ENCODE data around the gene IL4I1.

IL4I1 gene

DNA sequence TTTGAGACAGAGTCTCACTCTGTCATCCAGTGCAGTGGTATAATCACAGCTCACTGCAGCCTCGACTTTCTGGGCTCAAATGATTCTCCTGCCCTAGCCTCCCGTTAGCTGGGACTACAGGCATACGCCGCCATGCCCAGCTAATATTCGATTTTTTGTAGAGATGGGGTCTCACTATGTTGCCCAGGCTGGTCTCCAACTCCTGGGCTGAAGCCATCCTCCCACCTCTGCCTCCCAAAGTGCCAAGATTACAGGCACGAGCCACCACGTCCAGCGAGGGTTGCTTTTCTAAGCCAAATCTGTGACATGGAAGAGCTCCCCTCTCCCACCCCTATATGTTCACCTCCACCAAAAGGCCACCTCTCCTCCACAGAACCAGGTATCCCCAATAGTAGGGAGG lies 21.4 kb upstream of the IL4I1 start:
- Histone ChIP-seq H3K27me3 (replicated peaks; ENCODE audit: insufficient read depth, low read length) (no peaks in the 10 kb centered on the region), H3K36me3 (replicated peaks; ENCODE audit: insufficient read depth, low read length) (peaks cover 6% of the 10 kb centered on the region; the same call in 1 of the 2 replicates), H3K9me3 (replicated peaks; ENCODE audit: insufficient read depth, low read length) (no peaks in the 10 kb centered on the region), H3K4me3 (ENCODE audit: low read length) (no peak overlapping the region), H3K4me1 (ENCODE audit: low read length) (no peaks in the 10 kb centered on the region), H3K9ac (ENCODE audit: low read length) (no peak overlapping the region), H3K27ac (ENCODE audit: low read length) (no peak overlapping the region), H2AFZ (ENCODE audit: low read length) (no peak overlapping the region), H3K4me2 (ENCODE audit: low read depth, low read length) (no peak overlapping the region), H3K9me2 (replicated peaks; ENCODE audit: insufficient read depth, low read length) (no peaks in the 10 kb centered on the region), H4K20me1 (ENCODE audit: insufficient read depth, low read length) (peaks cover 12% of the 10 kb centered on the region; the same call in 1 of the 2 replicates), H3F3A (ENCODE audit: insufficient read depth, low read length) (no peaks in the 10 kb centered on the region), H3K79me2 (ENCODE audit: low read length) (peaks cover 95% of the 10 kb centered on the region)
- no peak for DNase-seq
- TF ChIP-seq, protein P1, sequence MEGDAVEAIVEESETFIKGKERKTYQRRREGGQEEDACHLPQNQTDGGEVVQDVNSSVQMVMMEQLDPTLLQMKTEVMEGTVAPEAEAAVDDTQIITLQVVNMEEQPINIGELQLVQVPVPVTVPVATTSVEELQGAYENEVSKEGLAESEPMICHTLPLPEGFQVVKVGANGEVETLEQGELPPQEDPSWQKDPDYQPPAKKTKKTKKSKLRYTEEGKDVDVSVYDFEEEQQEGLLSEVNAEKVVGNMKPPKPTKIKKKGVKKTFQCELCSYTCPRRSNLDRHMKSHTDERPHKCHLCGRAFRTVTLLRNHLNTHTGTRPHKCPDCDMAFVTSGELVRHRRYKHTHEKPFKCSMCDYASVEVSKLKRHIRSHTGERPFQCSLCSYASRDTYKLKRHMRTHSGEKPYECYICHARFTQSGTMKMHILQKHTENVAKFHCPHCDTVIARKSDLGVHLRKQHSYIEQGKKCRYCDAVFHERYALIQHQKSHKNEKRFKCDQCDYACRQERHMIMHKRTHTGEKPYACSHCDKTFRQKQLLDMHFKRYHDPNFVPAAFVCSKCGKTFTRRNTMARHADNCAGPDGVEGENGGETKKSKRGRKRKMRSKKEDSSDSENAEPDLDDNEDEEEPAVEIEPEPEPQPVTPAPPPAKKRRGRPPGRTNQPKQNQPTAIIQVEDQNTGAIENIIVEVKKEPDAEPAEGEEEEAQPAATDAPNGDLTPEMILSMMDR (IDR thresholded peaks at IDR 0.05; ENCODE audit: low read length) = no peak
- TF ChIP-seq EZH2phosphoT487 (IDR thresholded peaks at IDR 0.05; ENCODE audit: low read length) = no peak
- TF ChIP-seq EZH2 (optimal IDR thresholded peaks at IDR 0.05; ENCODE audit: low read depth, low read length) = no peak

- Histone ChIP-seq H2AFZ (ENCODE audit: low read length) (no peak overlapping the region), H3K9me3 (replicated peaks; ENCODE audit: insufficient read depth, low read length) (no peaks in the 10 kb centered on the region), H3K36me3 (replicated peaks; ENCODE audit: insufficient read depth, low read length) (peaks cover 6% of the 10 kb centered on the region; the same call in 1 of the 2 replicates), H3F3A (ENCODE audit: insufficient read depth, low read length) (no peaks in the 10 kb centered on the region), H4K20me1 (ENCODE audit: insufficient read depth, low read length) (peaks cover 12% of the 10 kb centered on the region; the same call in 1 of the 2 replicates), H3K79me2 (ENCODE audit: low read length) (peaks cover 92% of the 10 kb centered on the region), H3K27ac (ENCODE audit: low read length) (no peak overlapping the region), H3K4me2 (ENCODE audit: low read depth, low read length) (no peak overlapping the region), H3K27me3 (replicated peaks; ENCODE audit: insufficient read depth, low read length) (no peaks in the 10 kb centered on the region), H3K9ac (ENCODE audit: low read length) (no peak overlapping the region), H3K9me2 (replicated peaks; ENCODE audit: insufficient read depth, low read length) (no peaks in the 10 kb centered on the region), H3K4me1 (ENCODE audit: low read length) (no peaks in the 10 kb centered on the region), H3K4me3 (ENCODE audit: low read length) (no peak overlapping the region)
- DNase-seq = no peak
- TF ChIP-seq EZH2phosphoT487 (IDR thresholded peaks at IDR 0.05; ENCODE audit: low read length) (no peak), EZH2 (optimal IDR thresholded peaks at IDR 0.05; ENCODE audit: low read depth, low read length) (no peak)
- TF ChIP-seq, protein P1 (IDR thresholded peaks at IDR 0.05; ENCODE audit: low read length) = 0 out of 2 replicates have a peak, but pooled peaks have one; percentile 12
These were observed 20.4 kb upstream of the IL4I1 start for GRCh38 chr19:49916839-49917733.

GRCh38 chr19:49915271-49915670 lies 18.6 kb upstream of the IL4I1 start:
- no peak overlapping the region for H3K9ac ChIP-seq (ENCODE audit: low read length)
- no peak for TF ChIP-seq EZH2 (optimal IDR thresholded peaks at IDR 0.05; ENCODE audit: low read depth, low read length)
- TF ChIP-seq, protein P1 (IDR thresholded peaks at IDR 0.05; ENCODE audit: low read length) = 0 out of 2 replicates have a peak, but pooled peaks have one; percentile 9
- no peak overlapping the region for H3K4me2 ChIP-seq (ENCODE audit: low read depth, low read length)
- no peak for DNase-seq
- peaks cover 9% of the 10 kb centered on the region; the same call in 1 of the 2 replicates for H4K20me1 ChIP-seq (ENCODE audit: insufficient read depth, low read length)
- H3F3A ChIP-seq (ENCODE audit: insufficient read depth, low read length) = no peaks in the 10 kb centered on the region
- H3K27ac ChIP-seq (ENCODE audit: low read length) = no peak overlapping the region
- H3K4me1 ChIP-seq (ENCODE audit: low read length) = no peaks in the 10 kb centered on the region
- H3K79me2 ChIP-seq (ENCODE audit: low read length) = peaks cover 87% of the 10 kb centered on the region
- H3K9me3 ChIP-seq (replicated peaks; ENCODE audit: insufficient read depth, low read length) = no peaks in the 10 kb centered on the region
- H3K4me3 ChIP-seq (ENCODE audit: low read length) = no peak overlapping the region
- no peak overlapping the region for H2AFZ ChIP-seq (ENCODE audit: low read length)
- no peaks in the 10 kb centered on the region for H3K9me2 ChIP-seq (replicated peaks; ENCODE audit: insufficient read depth, low read length)
- H3K27me3 ChIP-seq (replicated peaks; ENCODE audit: insufficient read depth, low read length) = no peaks in the 10 kb centered on the region
- peaks cover 6% of the 10 kb centered on the region; the same call in 1 of the 2 replicates for H3K36me3 ChIP-seq (replicated peaks; ENCODE audit: insufficient read depth, low read length)
